Left ventricle myocardium inferior (tissue), 1 donor: ENCODE measurements around the gene FPR2. TPM values are rescaled to one million over a fixed set of nuclear protein-coding genes. Genes with fewer than 3 reads are reported as not detected.
A peak's percentile ranks its signal among the peaks of the same experiment; 100 is the strongest.
"Not testable (repeated sequence)": the region's sequence is repeated elsewhere in the genome, so short reads cannot be mapped to it uniquely, and the experiment has no call there.

Source experiments
- DNase-seq: peaks from one replicate; pipeline ENCODE4 v3.0.0-alpha.2; 2020
- H3K27ac ChIP-seq: fragments of 200-600 bp; replicated peaks from 2 replicates; pipeline ENCODE4 v1.8.0; 2021
- H3K27me3 ChIP-seq: fragments of 200-600 bp; 2 replicates; pipeline ENCODE4 v1.8.0; 2021; ENCODE audit warnings: low read depth
- H3K36me3 ChIP-seq: fragments of 200-600 bp; 2 replicates; pipeline ENCODE4 v1.8.0; 2021
- H3K4me1 ChIP-seq: fragments of 200-600 bp; 2 replicates; pipeline ENCODE4 v1.8.0; 2021
- H3K4me3 ChIP-seq: fragments of 200-600 bp; 2 replicates; pipeline ENCODE4 v1.8.0; 2021; ENCODE audit warnings: mild to moderate bottlenecking, moderate library complexity
- H3K9me3 ChIP-seq: fragments of 200-600 bp; replicated peaks from 2 replicates; pipeline ENCODE4 v1.8.0; 2021
- intact Hi-C: fragments of 100-400 bp; cut with micrococcal nuclease; formaldehyde crosslinking; loops from one replicate; pipeline ENCODE4 v1.11.0; 2022
- total RNA-seq: library from RNA; stranded (reverse); fragmentation: NEBNext Ultra II Directional; extraction: Animal tissue kit (Norgen Biotek cat#: 25700); gene quantifications from one replicate; pipeline ENCODE4 v1.2.1, GENCODE V29; 2021
- TF ChIP-seq, protein P1 (sequence below): fragments of 200-600 bp; IDR thresholded peaks from 2 replicates; pipeline ENCODE4 v1.8.0; 2021; ENCODE audit warnings: antibody characterized with exemption, mild to moderate bottlenecking, borderline replicate concordance
- donor health status: DM: no; HTN: yes; CAD: no; lungs with severe emphysema.

FPR2 gene
- total RNA-seq, 1 donor from 2014 or later, result 0.74 TPM

DNA sequence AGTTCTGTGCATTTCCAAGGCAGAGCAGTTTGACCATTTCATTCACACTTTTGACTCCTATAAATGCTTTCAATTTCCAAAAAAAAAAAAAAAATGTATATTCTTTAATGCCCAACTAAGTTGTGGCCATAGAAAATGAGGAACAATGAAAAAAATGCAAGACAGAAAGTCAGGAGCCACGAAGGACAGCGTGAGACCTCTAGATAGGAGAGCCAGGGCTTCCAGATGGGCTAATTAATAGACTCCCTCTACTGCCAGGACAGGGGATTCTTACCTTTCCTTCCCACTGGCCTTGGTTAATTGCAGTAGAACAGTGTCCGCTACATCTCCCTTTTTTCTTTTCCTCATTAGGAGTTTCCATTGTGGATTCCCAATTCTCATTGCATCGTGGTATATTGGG lies 42.5 kb downstream of the FPR2 start:
- H3K4me3 ChIP-seq, result no peak overlapping the region
- intact Hi-C loops, result no loop called here
- TF ChIP-seq, protein P1, sequence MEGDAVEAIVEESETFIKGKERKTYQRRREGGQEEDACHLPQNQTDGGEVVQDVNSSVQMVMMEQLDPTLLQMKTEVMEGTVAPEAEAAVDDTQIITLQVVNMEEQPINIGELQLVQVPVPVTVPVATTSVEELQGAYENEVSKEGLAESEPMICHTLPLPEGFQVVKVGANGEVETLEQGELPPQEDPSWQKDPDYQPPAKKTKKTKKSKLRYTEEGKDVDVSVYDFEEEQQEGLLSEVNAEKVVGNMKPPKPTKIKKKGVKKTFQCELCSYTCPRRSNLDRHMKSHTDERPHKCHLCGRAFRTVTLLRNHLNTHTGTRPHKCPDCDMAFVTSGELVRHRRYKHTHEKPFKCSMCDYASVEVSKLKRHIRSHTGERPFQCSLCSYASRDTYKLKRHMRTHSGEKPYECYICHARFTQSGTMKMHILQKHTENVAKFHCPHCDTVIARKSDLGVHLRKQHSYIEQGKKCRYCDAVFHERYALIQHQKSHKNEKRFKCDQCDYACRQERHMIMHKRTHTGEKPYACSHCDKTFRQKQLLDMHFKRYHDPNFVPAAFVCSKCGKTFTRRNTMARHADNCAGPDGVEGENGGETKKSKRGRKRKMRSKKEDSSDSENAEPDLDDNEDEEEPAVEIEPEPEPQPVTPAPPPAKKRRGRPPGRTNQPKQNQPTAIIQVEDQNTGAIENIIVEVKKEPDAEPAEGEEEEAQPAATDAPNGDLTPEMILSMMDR, result no peak
- H3K36me3 ChIP-seq, result no peaks in the 10 kb centered on the region
- H3K4me1 ChIP-seq, result peaks cover 71% of the 10 kb centered on the region
- no peaks in the 10 kb centered on the region for H3K27me3 ChIP-seq
- no peaks in the 10 kb centered on the region for H3K9me3 ChIP-seq
- H3K27ac ChIP-seq, result peak overlapping the region; percentile 57
- no peak for DNase-seq

DNA sequence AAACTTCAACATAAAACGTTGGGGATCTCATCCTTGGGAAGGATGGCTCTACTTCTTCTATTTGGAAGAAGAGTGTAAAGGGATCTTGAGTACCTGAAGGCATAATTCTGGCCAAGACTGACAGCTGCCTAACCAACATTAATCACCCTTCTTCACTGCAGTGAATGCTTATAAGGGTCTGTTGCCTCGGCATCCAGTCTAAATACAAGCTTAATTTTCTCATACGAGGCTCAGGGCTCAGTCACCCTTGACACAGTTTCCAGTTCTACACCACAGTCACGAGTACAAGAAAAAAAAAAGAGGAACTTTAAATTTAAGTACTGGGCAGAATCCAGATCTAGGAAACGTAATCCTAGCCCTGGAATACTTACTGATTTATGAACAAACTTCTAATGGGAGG lies 43.0 kb downstream of the FPR2 start:
- TF ChIP-seq, protein P1, result no peak
- peak overlapping the region; percentile 57 for H3K27ac ChIP-seq
- no peak for DNase-seq
- H3K27me3 ChIP-seq, result no peaks in the 10 kb centered on the region
- no peaks in the 10 kb centered on the region for H3K9me3 ChIP-seq
- H3K4me1 ChIP-seq, result peaks cover 66% of the 10 kb centered on the region
- no peak overlapping the region for H3K4me3 ChIP-seq
- intact Hi-C loops, result no loop called here
- no peaks in the 10 kb centered on the region for H3K36me3 ChIP-seq

DNA sequence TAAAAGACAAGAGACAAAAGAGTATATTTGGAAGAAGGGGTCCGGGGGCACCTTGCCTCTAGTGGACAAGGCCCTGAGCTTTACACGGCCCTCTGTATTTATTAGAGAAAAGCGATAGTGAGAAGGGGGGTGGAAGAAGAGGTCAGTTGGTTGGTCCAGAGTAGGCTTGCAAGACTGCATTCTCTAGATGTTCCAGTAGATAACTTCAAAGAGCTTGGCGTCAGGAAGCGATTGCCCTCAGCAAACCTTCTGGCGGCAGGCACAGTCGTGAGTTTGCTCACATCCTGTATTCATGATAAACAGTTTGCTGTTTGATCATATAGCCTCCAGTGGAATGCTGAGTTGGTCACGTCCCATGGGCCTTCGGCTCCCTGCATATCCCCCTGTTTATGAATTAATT lies 43.8 kb downstream of the FPR2 start:
- DNase-seq, intact Hi-C loops, H3K36me3 ChIP-seq, H3K4me3 ChIP-seq, H3K27ac ChIP-seq, H3K9me3 ChIP-seq, H3K27me3 ChIP-seq: not testable (repeated sequence)
- peaks cover 63% of the 10 kb centered on the region for H3K4me1 ChIP-seq

DNA sequence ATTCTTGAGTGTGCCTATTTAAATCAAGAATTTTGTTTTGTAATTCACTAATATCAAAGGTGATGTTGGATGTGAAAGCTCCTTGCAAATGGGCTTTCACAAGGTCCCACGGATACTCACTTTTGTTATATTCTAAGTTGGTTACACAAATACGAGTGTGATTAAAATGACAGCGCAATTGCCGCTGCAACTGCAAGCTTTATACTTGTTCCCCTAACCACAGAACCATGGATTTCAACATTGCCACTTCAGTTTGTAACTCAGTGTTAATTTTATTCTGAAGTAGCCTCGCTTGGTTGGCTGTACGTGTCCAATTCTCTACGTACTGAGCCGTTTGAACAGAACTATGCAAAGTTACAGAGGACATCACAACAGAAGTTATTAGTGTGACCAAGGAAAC lies 44.4 kb downstream of the FPR2 start:
- peaks cover 63% of the 10 kb centered on the region for H3K4me1 ChIP-seq
- intact Hi-C loops, result not testable (repeated sequence)

DNA sequence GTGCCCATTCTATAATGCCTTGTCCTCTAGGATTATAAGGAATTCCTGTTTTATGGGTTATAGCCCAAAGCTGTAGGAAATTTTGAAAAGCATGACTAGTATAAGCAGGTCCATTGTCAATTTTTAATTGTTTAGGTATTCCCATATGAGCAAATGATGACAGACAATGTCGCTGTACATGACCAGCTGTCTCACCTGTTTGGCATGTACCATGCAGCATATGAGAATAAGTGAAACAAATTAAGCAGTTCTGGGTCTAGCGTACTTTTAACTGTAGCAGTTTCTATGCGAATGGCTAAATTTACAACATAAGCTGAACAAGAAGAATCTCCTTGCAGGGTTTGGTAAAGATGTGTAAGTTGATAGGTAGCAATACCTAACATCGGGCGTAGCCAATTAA lies 45.6 kb downstream of the FPR2 start:
- DNase-seq, H3K27ac ChIP-seq, H3K27me3 ChIP-seq, H3K4me3 ChIP-seq, H3K9me3 ChIP-seq, H3K36me3 ChIP-seq, intact Hi-C loops: not testable (repeated sequence)
- H3K4me1 ChIP-seq, result peaks cover 53% of the 10 kb centered on the region

More for the DNA sequence above, 44.4 kb downstream of the FPR2 start:
- H3K4me3 ChIP-seq, H3K27me3 ChIP-seq, H3K27ac ChIP-seq, DNase-seq, H3K36me3 ChIP-seq, H3K9me3 ChIP-seq: not testable (repeated sequence)

DNA sequence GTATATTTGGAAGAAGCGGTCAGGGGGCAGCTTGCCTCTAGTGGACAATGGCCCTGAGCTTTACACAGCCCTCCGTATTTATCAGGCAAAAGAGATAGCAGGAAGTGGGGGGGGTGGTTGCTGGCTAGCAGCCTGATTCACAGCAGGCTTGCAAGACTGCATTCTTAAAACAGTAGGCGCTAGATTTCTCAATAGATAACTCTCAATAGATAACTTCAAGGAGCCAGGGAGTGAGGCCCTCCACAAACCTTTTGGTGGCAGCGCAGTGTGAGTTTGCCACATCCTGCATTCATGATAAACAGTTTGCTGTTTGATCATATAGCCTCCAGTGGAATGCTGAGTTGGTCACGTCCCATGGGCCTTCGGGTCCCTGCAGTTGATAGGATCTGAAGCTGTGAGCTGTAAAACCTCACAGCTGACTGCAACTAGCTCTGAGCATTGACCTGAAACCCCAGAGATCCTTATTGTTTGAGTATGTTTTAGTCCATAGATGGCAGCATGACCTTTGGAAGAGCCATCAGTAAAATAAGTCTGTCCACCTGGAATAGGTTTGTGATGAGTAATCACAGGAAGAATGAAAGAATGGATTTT lies 46.2 kb downstream of the FPR2 start:
- no peak overlapping the region for H3K4me3 ChIP-seq
- H3K4me1 ChIP-seq, result peaks cover 51% of the 10 kb centered on the region
- DNase-seq, result no peak
- H3K9me3 ChIP-seq, result no peaks in the 10 kb centered on the region
- no peak overlapping the region for H3K27ac ChIP-seq
- TF ChIP-seq, protein P1, result no peak
- no peaks in the 10 kb centered on the region for H3K36me3 ChIP-seq
- intact Hi-C loops, result no loop called here
- H3K27me3 ChIP-seq, result no peaks in the 10 kb centered on the region

DNA sequence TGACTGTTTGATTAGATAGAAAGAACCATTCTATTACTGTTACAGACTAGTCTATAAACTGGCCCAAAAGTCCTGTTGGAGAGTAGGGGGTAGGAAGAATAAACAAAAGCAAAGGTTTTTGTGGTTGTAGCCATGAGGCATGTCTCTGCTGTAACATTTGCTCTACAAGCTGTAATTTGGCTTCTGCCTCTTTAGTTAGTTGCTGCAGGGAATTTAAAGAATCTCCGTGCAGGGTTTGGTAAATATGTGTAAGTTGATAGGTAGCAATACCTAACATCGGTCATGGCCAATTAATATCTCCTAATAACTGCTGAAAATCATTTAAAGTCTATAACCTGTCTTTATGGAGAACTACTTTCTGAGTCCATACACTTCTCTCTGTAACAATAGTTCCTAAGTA lies 46.9 kb downstream of the FPR2 start:
- intact Hi-C loops, result no loop called here
- Histone ChIP-seq H3K36me3 (no peaks in the 10 kb centered on the region), H3K27ac (no peak overlapping the region)

More for the DNA sequence above, 46.9 kb downstream of the FPR2 start:
- Histone ChIP-seq H3K4me3 (no peak overlapping the region), H3K27me3 (no peaks in the 10 kb centered on the region), H3K9me3 (no peaks in the 10 kb centered on the region), H3K4me1 (peaks cover 51% of the 10 kb centered on the region)
- TF ChIP-seq, protein P1, result no peak
- no peak for DNase-seq
